Karpas-422 (cell line): ENCODE results near the gene NHERF1. TPM values are rescaled to one million over a fixed set of nuclear protein-coding genes. Genes with fewer than 3 reads are reported as not detected.

Experiments used
- DNase-seq: peaks from one replicate; pipeline ENCODE4 v3.0.0-alpha.2; 2015
- H2AFZ ChIP-seq: fragments of 200-600 bp; sonication (generic); 2 replicates; pipeline ENCODE4 v1.6.1; 2014; ENCODE audit warnings: antibody characterized with exemption, low read length, mixed read lengths
- H3K27ac ChIP-seq: fragments of 200-600 bp; sonication (generic); 2 replicates; pipeline ENCODE4 v1.5.1; 2014; ENCODE audit warnings: mild to moderate bottlenecking, low read length, moderate library complexity
- H3K27me3 ChIP-seq: fragments of 200-600 bp; sonication (generic); 2 replicates; pipeline ENCODE4 v1.6.1; 2014; ENCODE audit warnings: low read length, mixed read lengths
- H3K36me3 ChIP-seq: fragments of 200-600 bp; sonication (generic); 2 replicates; pipeline ENCODE4 v1.6.1; 2014; ENCODE audit warnings: low read length, mixed read lengths; ENCODE audit not compliant: insufficient read depth
- H3K4me1 ChIP-seq: fragments of 200-600 bp; sonication (generic); 2 replicates; pipeline ENCODE4 v1.6.1; 2014; ENCODE audit warnings: mild to moderate bottlenecking, low read length, mixed read lengths
- H3K4me2 ChIP-seq: fragments of 200-600 bp; sonication (generic); 2 replicates; pipeline ENCODE4 v1.6.1; 2014; ENCODE audit warnings: low read length, low read depth, mild to moderate bottlenecking; ENCODE audit not compliant: poor library complexity, severe bottlenecking
- H3K4me3 ChIP-seq: fragments of 200-600 bp; sonication (generic); 2 replicates; pipeline ENCODE4 v1.5.1; 2014; ENCODE audit warnings: mild to moderate bottlenecking, antibody characterized with exemption, low read length, mixed read lengths
- H3K79me2 ChIP-seq: fragments of 200-600 bp; sonication (generic); 2 replicates; pipeline ENCODE4 v1.6.1; 2014; ENCODE audit warnings: mild to moderate bottlenecking, low read length, mixed read lengths
- H3K9ac ChIP-seq: fragments of 200-600 bp; sonication (generic); 2 replicates; pipeline ENCODE4 v1.6.0; 2014; ENCODE audit warnings: low read length
- H3K9me2 ChIP-seq: fragments of 200-600 bp; sonication (generic), shearing (Covaris generic); replicated peaks from 2 replicates; pipeline ENCODE4 v1.6.0; 2014; ENCODE audit warnings: mild to moderate bottlenecking, low read length, moderate library complexity; ENCODE audit not compliant: insufficient read depth
- H3K9me3 ChIP-seq: fragments of 300-700, 200-600 bp; sonication (generic); 2 replicates; pipeline ENCODE4 v1.6.1; 2014; ENCODE audit warnings: low read length, mixed read lengths
- H4K20me1 ChIP-seq: fragments of 200-600 bp; sonication (generic); 2 replicates; pipeline ENCODE4 v1.6.1; 2014; ENCODE audit warnings: mild to moderate bottlenecking, antibody characterized with exemption, low read length, low read depth; ENCODE audit not compliant: insufficient read depth
- total RNA-seq: library from RNA; depleted of rRNA; stranded (reverse); fragments of >200 nt; shearing (Covaris generic); gene quantifications from 2 replicates; pipeline ENCODE4 v1.2.3, GENCODE V29; 2014; ENCODE audit warnings: low replicate concordance

NHERF1 gene
- total RNA-seq, 1 experiment from 2014 or later = 24.4 TPM

DNA sequence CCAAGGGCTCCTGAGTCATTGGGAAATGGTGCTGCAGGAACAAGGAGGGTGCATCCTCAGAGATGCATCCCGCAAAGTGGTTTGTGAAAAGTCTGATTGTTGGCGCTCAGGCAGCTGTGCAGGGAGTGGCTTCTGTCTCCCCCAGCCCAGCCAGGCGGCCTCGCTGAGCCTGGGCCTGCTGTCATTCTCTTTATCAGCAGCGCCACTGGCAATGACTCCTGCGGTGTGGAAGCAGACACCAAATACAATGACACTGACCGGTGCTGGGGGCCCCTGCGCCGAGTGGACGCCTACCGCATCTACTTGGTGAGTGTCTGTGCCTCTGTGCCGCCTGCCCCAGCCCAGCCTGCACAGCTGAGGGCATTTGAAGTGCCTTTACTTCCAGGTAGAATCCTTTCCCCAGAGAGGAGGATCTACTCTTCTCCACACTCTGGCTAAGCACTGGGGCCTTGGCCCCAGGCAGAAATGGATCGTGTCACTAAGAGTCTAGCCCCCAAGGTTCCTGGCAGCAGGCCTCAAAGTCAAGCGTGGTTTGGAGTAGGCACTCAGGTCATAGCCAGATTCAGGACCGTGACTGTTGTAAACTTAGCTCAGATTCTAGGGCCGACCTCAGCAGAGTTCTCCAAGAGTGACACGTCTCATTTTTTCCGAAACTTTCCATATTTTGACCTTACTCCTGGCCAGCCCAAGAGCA, 47.0 kb downstream of the NHERF1 start:
- no peaks in the 10 kb centered on the region for H3K79me2 ChIP-seq
- H4K20me1 ChIP-seq = no peaks in the 10 kb centered on the region
- H3K9ac ChIP-seq = no peak overlapping the region
- H3K4me1 ChIP-seq = no peaks in the 10 kb centered on the region
- H3K4me2 ChIP-seq = no peak overlapping the region
- DNase-seq = no peak
- H3K9me3 ChIP-seq = no peaks in the 10 kb centered on the region
- no peaks in the 10 kb centered on the region for H3K27me3 ChIP-seq
- H3K4me3 ChIP-seq = no peak overlapping the region
- no peaks in the 10 kb centered on the region for H3K36me3 ChIP-seq
- no peak overlapping the region for H2AFZ ChIP-seq
- no peaks in the 10 kb centered on the region for H3K9me2 ChIP-seq
- H3K27ac ChIP-seq = no peak overlapping the region

DNA sequence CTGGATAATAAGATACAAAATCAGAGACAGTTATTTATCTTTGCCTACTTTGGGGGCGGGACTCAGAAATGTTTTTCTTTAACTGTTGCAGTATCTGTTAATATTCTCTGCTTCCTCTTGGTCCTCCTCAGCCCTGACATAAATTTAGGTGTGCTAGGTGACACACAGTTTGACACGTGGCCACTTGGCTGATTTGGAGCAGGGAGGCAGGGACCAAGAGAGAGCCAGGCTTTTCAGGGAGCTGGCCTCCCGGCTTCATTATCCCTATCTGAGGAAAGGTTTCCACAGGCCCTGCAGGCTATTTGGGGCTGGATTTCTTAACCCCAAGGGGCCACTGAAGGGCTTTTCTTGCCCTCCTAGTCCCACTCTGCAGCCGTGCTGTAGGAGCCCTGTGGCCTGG, 47.8 kb downstream of the NHERF1 start:
- no peaks in the 10 kb centered on the region for H3K36me3 ChIP-seq

DNA sequence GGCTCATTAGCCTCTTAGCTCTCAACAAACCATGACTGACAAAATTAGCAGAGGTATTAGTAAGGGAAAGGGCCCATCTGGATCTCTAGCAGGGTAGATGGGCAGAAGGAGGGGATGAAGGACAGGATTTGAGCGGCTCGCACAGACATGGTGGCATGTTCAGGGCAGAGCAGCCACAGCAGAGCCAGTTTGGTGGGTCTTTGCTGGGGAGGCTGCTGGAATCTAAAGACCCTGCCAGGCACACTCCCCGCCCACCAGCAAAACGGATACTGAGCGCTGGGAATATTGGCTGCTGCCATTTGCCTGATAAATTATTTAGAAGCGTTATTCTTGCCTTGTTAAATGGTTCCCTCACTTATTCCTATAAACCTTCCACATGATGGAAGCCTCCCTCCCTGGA, 48.4 kb downstream of the NHERF1 start:
- H3K4me2 ChIP-seq = no peak overlapping the region
- DNase-seq = no peak
- no peaks in the 10 kb centered on the region for H4K20me1 ChIP-seq
- no peak overlapping the region for H2AFZ ChIP-seq
- H3K9me2 ChIP-seq = no peaks in the 10 kb centered on the region
- H3K27ac ChIP-seq = no peak overlapping the region
- H3K27me3 ChIP-seq = no peaks in the 10 kb centered on the region
- H3K9ac ChIP-seq = no peak overlapping the region
- no peaks in the 10 kb centered on the region for H3K79me2 ChIP-seq
- H3K36me3 ChIP-seq = no peaks in the 10 kb centered on the region
- no peaks in the 10 kb centered on the region for H3K4me1 ChIP-seq
- H3K4me3 ChIP-seq = no peak overlapping the region
- no peaks in the 10 kb centered on the region for H3K9me3 ChIP-seq

More for the DNA sequence above, 47.8 kb downstream of the NHERF1 start:
- no peak for DNase-seq
- H2AFZ ChIP-seq = no peak overlapping the region
- no peak overlapping the region for H3K9ac ChIP-seq
- no peaks in the 10 kb centered on the region for H4K20me1 ChIP-seq
- H3K27me3 ChIP-seq = no peaks in the 10 kb centered on the region
- no peaks in the 10 kb centered on the region for H3K4me1 ChIP-seq
- no peaks in the 10 kb centered on the region for H3K9me2 ChIP-seq
- H3K4me3 ChIP-seq = no peak overlapping the region
- H3K9me3 ChIP-seq = no peaks in the 10 kb centered on the region
- H3K27ac ChIP-seq = no peak overlapping the region
- H3K4me2 ChIP-seq = no peak overlapping the region
- no peaks in the 10 kb centered on the region for H3K79me2 ChIP-seq

DNA sequence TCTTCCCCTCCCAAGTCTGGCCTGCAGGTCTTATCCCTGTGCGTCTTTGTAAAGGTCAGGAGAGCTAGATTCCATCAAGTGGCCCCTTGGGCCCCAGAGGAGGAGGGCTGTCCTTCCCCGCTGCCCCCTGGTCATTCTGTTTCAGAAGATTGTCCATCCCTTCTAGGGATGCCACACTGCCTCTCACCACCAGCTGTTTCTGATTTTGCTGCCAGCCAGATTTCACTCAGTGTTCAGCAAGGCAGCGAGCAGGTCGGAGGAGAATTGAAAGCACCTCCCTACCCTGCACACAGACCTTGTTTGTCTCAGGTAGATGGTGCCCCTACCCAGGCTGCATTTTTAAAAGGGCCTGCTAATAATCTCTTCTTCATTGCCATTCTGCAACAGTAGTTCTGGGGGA, 49.4 kb downstream of the NHERF1 start:
- no peak overlapping the region for H3K9ac ChIP-seq
- no peak for DNase-seq
- no peak overlapping the region for H3K4me2 ChIP-seq
- H3K36me3 ChIP-seq = no peaks in the 10 kb centered on the region
- no peaks in the 10 kb centered on the region for H3K4me1 ChIP-seq
- H3K27ac ChIP-seq = no peak overlapping the region
- no peaks in the 10 kb centered on the region for H3K27me3 ChIP-seq
- H3K9me3 ChIP-seq = no peaks in the 10 kb centered on the region
- H4K20me1 ChIP-seq = no peaks in the 10 kb centered on the region
- no peaks in the 10 kb centered on the region for H3K79me2 ChIP-seq
- no peaks in the 10 kb centered on the region for H3K9me2 ChIP-seq
- H3K4me3 ChIP-seq = no peak overlapping the region
- H2AFZ ChIP-seq = no peak overlapping the region

DNA sequence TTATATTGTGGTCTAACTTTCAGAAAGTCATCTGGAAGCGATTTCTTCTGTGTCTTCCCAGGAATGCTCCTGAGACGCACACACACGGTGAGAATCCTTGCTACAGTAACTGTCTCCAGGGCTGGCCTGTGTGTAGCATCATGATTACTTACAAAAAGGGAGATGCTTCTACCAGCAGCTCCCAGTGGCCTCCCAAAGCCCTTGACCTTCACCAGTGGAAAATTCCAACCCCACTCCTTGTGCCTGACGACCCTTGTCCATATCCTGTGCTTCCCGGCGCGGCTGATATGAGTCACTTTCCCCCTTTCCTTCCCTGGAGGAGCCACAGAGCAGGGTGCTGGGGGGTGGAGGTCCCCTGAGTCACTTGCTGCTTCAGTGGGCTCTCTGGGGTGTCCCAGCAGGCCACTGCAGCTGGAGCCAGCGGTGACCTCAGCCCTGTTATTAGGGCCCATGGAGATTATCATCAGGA, 49.8 kb downstream of the NHERF1 start:
- Histone ChIP-seq H3K9me2 (no peaks in the 10 kb centered on the region), H2AFZ (no peak overlapping the region), H3K4me3 (no peak overlapping the region), H3K27ac (no peak overlapping the region), H3K27me3 (no peaks in the 10 kb centered on the region), H3K36me3 (no peaks in the 10 kb centered on the region), H4K20me1 (no peaks in the 10 kb centered on the region), H3K9me3 (no peaks in the 10 kb centered on the region), H3K9ac (no peak overlapping the region), H3K79me2 (no peaks in the 10 kb centered on the region), H3K4me2 (no peak overlapping the region), H3K4me1 (no peaks in the 10 kb centered on the region)
- no peak for DNase-seq

DNA sequence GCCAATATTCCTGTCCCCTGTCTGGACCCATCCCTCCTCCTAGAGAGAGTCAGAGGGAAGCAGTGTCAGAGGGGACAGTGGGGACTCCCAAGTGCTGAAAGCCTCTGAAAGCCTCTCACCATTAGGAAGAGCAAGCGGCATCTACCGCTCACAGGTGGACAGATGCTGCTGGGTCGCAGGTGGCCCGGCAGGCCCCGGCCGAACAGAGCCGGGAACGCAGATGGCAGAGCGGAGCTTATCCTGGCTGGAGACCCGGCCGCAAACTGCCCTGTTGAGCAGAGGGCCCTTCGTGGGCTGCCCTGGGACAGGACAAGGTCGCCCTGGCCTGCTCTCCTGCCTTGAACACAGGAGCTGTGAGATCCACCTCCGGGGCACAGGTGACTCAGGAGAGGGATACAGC, 50.7 kb downstream of the NHERF1 start:
- no peak overlapping the region for H3K27ac ChIP-seq
- no peak overlapping the region for H2AFZ ChIP-seq
- H3K79me2 ChIP-seq = no peaks in the 10 kb centered on the region
- DNase-seq = no peak
- no peak overlapping the region for H3K4me3 ChIP-seq
- no peaks in the 10 kb centered on the region for H4K20me1 ChIP-seq
- H3K9ac ChIP-seq = no peak overlapping the region
- no peak overlapping the region for H3K4me2 ChIP-seq
- no peaks in the 10 kb centered on the region for H3K4me1 ChIP-seq
- H3K9me2 ChIP-seq = no peaks in the 10 kb centered on the region
- H3K36me3 ChIP-seq = no peaks in the 10 kb centered on the region
- H3K27me3 ChIP-seq = no peaks in the 10 kb centered on the region
- H3K9me3 ChIP-seq = no peaks in the 10 kb centered on the region

DNA sequence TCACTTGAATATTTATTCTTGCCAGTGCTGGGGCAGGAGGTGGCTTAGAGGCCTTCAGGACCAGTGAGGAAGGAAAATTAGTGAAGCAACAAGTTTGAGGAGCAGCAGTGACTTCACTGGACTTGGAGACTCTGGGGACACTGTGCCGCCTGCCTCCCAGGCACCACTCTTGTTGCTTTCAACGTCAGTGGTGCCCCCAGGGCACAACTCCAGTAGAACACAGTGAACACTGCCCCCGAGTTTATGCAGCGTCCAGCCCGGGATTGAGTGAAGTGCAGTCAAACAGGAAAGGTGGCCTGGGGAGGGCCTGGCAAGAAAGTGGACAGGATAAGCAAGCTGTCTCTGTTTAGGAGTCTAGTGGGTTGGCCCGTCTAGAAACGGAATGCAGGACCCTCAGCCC, 52.1 kb downstream of the NHERF1 start:
- H3K79me2 ChIP-seq = no peaks in the 10 kb centered on the region
- no peaks in the 10 kb centered on the region for H4K20me1 ChIP-seq
- no peak overlapping the region for H3K4me3 ChIP-seq
- H3K27ac ChIP-seq = no peak overlapping the region
- no peak for DNase-seq
- H3K9me3 ChIP-seq = no peaks in the 10 kb centered on the region
- H3K9ac ChIP-seq = no peak overlapping the region
- H3K9me2 ChIP-seq = no peaks in the 10 kb centered on the region
- H3K4me1 ChIP-seq = no peaks in the 10 kb centered on the region
- no peaks in the 10 kb centered on the region for H3K36me3 ChIP-seq
- no peak overlapping the region for H3K4me2 ChIP-seq
- no peaks in the 10 kb centered on the region for H3K27me3 ChIP-seq
- H2AFZ ChIP-seq = no peak overlapping the region

DNA sequence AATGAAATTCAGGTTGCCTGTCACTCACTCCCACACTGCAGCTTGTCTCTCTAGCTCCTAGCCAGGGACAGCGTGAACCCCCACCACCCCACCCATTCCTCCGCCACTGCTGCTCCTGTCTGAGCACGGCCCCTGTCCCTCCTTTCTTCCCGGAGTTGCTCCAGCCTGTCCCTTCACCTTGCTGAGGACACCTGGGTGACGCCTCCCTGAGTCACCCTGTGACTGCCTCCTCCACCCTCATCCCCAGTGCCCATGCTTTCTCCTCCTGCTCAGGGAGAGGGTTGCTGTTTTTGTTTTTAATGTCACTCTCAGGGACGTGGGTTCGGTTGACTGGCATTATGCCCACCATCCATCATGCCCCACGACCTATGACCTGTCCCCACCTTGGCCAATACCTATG, 53.5 kb downstream of the NHERF1 start:
- no peaks in the 10 kb centered on the region for H4K20me1 ChIP-seq
- H3K79me2 ChIP-seq = no peaks in the 10 kb centered on the region
- no peaks in the 10 kb centered on the region for H3K4me1 ChIP-seq
- no peaks in the 10 kb centered on the region for H3K9me3 ChIP-seq
- no peak overlapping the region for H3K27ac ChIP-seq
- H3K9me2 ChIP-seq = no peaks in the 10 kb centered on the region
- DNase-seq = no peak
- H3K9ac ChIP-seq = no peak overlapping the region
- no peaks in the 10 kb centered on the region for H3K27me3 ChIP-seq
- H3K4me3 ChIP-seq = no peak overlapping the region
- H2AFZ ChIP-seq = no peak overlapping the region
- no peaks in the 10 kb centered on the region for H3K36me3 ChIP-seq
- no peak overlapping the region for H3K4me2 ChIP-seq
